GM20431 (cell line): ENCODE measurements around the gene SLC18B1.

Experiments
- in situ Hi-C: fragments of 300-500 bp; cut with MseI, MboI; formaldehyde crosslinking; loops from one replicate; pipeline ENCODE4 v1.15.0; 2020; ENCODE audit warnings: low sequenced_read_pairs; ENCODE audit not compliant: unreplicated experiment

SLC18B1 gene

GRCh38 chr6:132797951-132798868, at the start of gene SLC18B1:
Gene SLC18B1 (minus strand): TSS chr6:132798637. CDS start chr6:132798456, 181 bp downstream.
- in situ Hi-C loops, result loop anchor here (25.0 kb wide), 1 partner anchor 261 kb away; the partner anchor contains the start of gene TAAR9

- in situ Hi-C loops, result no loop called here
These were observed 45.0 kb upstream of the SLC18B1 start for GRCh38 chr6:132843316-132844035.

GRCh38 chr6:132841966-132842365, 43.5 kb upstream of the SLC18B1 start:
- in situ Hi-C loops, result no loop called here

GRCh38 chr6:132832891-132833290, 34.5 kb upstream of the SLC18B1 start:
- in situ Hi-C loops, result no loop called here

- in situ Hi-C loops, result no loop called here
These were observed 31.9 kb upstream of the SLC18B1 start for GRCh38 chr6:132830334-132830751.

GRCh38 chr6:132820629-132821381, 22.4 kb upstream of the SLC18B1 start:
- in situ Hi-C loops, result no loop called here

- in situ Hi-C loops, result no loop called here
These were observed 21.1 kb upstream of the SLC18B1 start for GRCh38 chr6:132819405-132820161.

- in situ Hi-C loops, result no loop called here
These were observed 20.2 kb upstream of the SLC18B1 start for GRCh38 chr6:132818404-132819359.

GRCh38 chr6:132817554-132818403, 19.3 kb upstream of the SLC18B1 start:
- in situ Hi-C loops, result no loop called here

- in situ Hi-C loops, result no loop called here
These were observed 18.2 kb upstream of the SLC18B1 start for GRCh38 chr6:132816660-132817059.

GRCh38 chr6:132814716-132815570, 16.5 kb upstream of the SLC18B1 start:
- in situ Hi-C loops, result no loop called here

- in situ Hi-C loops, result no loop called here
These were observed 14.9 kb upstream of the SLC18B1 start for GRCh38 chr6:132813173-132813856.

- in situ Hi-C loops, result no loop called here
These were observed 14.3 kb upstream of the SLC18B1 start for GRCh38 chr6:132812756-132813172.

GRCh38 chr6:132812255-132812732, 13.9 kb upstream of the SLC18B1 start:
- in situ Hi-C loops, result no loop called here

- in situ Hi-C loops, result no loop called here
These were observed 12.8 kb upstream of the SLC18B1 start for GRCh38 chr6:132811276-132811675.

- in situ Hi-C loops, result no loop called here
These were observed 7.1 kb upstream of the SLC18B1 start for GRCh38 chr6:132805548-132805947.
